ENCODE data around the gene CD4.

Gene CD4

GRCh38 chr12:6842075-6842474 lies 52.7 kb downstream of the CD4 start:
- TF ChIP-seq CTCF (IDR thresholded peaks at IDR 0.05; ENCODE audit: low read depth, low read length, poor library complexity, severe bottlenecking) (no peak), EZH2phosphoT487 (IDR thresholded peaks at IDR 0.05; ENCODE audit: borderline replicate concordance, low read length) (no peak)
- no peak overlapping the region for H3K4me3 ChIP-seq (ENCODE audit: low read length)
- no peaks in the 10 kb centered on the region for H4K20me1 ChIP-seq (ENCODE audit: control insufficient read depth, insufficient read depth, low read depth, low read length)
- H3F3A ChIP-seq (ENCODE audit: control insufficient read depth, insufficient read depth): peaks cover 13% of the 10 kb centered on the region
- H3K36me3 ChIP-seq (ENCODE audit: control insufficient read depth, low read length): peaks cover 14% of the 10 kb centered on the region
- no peaks in the 10 kb centered on the region for H3K9me3 ChIP-seq (ENCODE audit: control insufficient read depth, insufficient read depth, low read length)
- H3K9me2 ChIP-seq (replicated peaks; ENCODE audit: control insufficient read depth, low read length): no peaks in the 10 kb centered on the region
- H3K79me2 ChIP-seq (ENCODE audit: control insufficient read depth, low read length): no peaks in the 10 kb centered on the region
- no peak overlapping the region for H3K4me2 ChIP-seq (ENCODE audit: low read length)
- peaks cover 42% of the 10 kb centered on the region for H3K4me1 ChIP-seq (ENCODE audit: control insufficient read depth, low read length)
- no peaks in the 10 kb centered on the region for H3K27me3 ChIP-seq (ENCODE audit: control insufficient read depth, low read length)
- no peak overlapping the region for H3K27ac ChIP-seq (ENCODE audit: low read depth, low read length)

- H3K4me2 ChIP-seq (ENCODE audit: low read length): no peak overlapping the region
- H3K27me3 ChIP-seq (ENCODE audit: control insufficient read depth, low read length): no peaks in the 10 kb centered on the region
These were observed 54.0 kb downstream of the CD4 start for GRCh38 chr12:6843118-6843902.

GRCh38 chr12:6845395-6845794 lies 56.1 kb downstream of the CD4 start:
- Histone ChIP-seq H3F3A (ENCODE audit: control insufficient read depth, insufficient read depth) (peaks cover 13% of the 10 kb centered on the region), H3K79me2 (ENCODE audit: control insufficient read depth, low read length) (peaks cover 16% of the 10 kb centered on the region), H3K36me3 (ENCODE audit: control insufficient read depth, low read length) (peaks cover 46% of the 10 kb centered on the region), H3K4me3 (ENCODE audit: low read length) (no peak overlapping the region), H3K4me1 (ENCODE audit: control insufficient read depth, low read length) (peaks cover 31% of the 10 kb centered on the region), H3K9me2 (replicated peaks; ENCODE audit: control insufficient read depth, low read length) (no peaks in the 10 kb centered on the region), H3K27ac (ENCODE audit: low read depth, low read length) (no peak overlapping the region), H4K20me1 (ENCODE audit: control insufficient read depth, insufficient read depth, low read depth, low read length) (no peaks in the 10 kb centered on the region), H3K27me3 (ENCODE audit: control insufficient read depth, low read length) (no peaks in the 10 kb centered on the region), H3K4me2 (ENCODE audit: low read length) (no peak overlapping the region), H3K9me3 (ENCODE audit: control insufficient read depth, insufficient read depth, low read length) (no peaks in the 10 kb centered on the region)
- TF ChIP-seq EZH2phosphoT487 (IDR thresholded peaks at IDR 0.05; ENCODE audit: borderline replicate concordance, low read length) (no peak), CTCF (IDR thresholded peaks at IDR 0.05; ENCODE audit: low read depth, low read length, poor library complexity, severe bottlenecking) (no peak)

More at GRCh38 chr12:6843118-6843902, 54.0 kb downstream of the CD4 start:
- H3F3A ChIP-seq (ENCODE audit: control insufficient read depth, insufficient read depth): peaks cover 13% of the 10 kb centered on the region
- H3K9me3 ChIP-seq (ENCODE audit: control insufficient read depth, insufficient read depth, low read length): no peaks in the 10 kb centered on the region
- no peaks in the 10 kb centered on the region for H3K9me2 ChIP-seq (replicated peaks; ENCODE audit: control insufficient read depth, low read length)
- peaks cover 37% of the 10 kb centered on the region for H3K4me1 ChIP-seq (ENCODE audit: control insufficient read depth, low read length)
- peaks cover 25% of the 10 kb centered on the region for H3K36me3 ChIP-seq (ENCODE audit: control insufficient read depth, low read length)
- H3K79me2 ChIP-seq (ENCODE audit: control insufficient read depth, low read length): no peaks in the 10 kb centered on the region
- H3K4me3 ChIP-seq (ENCODE audit: low read length): no peak overlapping the region
- H3K27ac ChIP-seq (ENCODE audit: low read depth, low read length): no peak overlapping the region
- TF ChIP-seq CTCF (IDR thresholded peaks at IDR 0.05; ENCODE audit: low read depth, low read length, poor library complexity, severe bottlenecking) (peak; percentile 26), EZH2phosphoT487 (IDR thresholded peaks at IDR 0.05; ENCODE audit: borderline replicate concordance, low read length) (no peak)
- H4K20me1 ChIP-seq (ENCODE audit: control insufficient read depth, insufficient read depth, low read depth, low read length): no peaks in the 10 kb centered on the region
